Panc1 (cell line): ENCODE results near the gene ZMYM4.

Source experiments
- CTCF ChIP-seq: fragments of 450-650 bp; IDR thresholded peaks from 2 replicates; pipeline ENCODE4 v1.5.1; 2017; ENCODE audit warnings: mild to moderate bottlenecking
- POLR2AphosphoS5 ChIP-seq: IDR thresholded peaks from 2 replicates; pipeline ENCODE4 v1.6.1; 2012; ENCODE audit warnings: mild to moderate bottlenecking, low read depth, low read length, moderate library complexity
- SIN3A ChIP-seq: IDR thresholded peaks from 2 replicates; pipeline ENCODE4 v1.6.1; 2012; ENCODE audit warnings: low read depth, mild to moderate bottlenecking, low read length, moderate library complexity, borderline replicate concordance; ENCODE audit not compliant: insufficient read depth
- TF ChIP-seq, protein P1 (sequence below), 2 experiments: IDR thresholded peaks; 2 replicates each; pipeline ENCODE4 v1.6.1; 2011 to 2012; ENCODE audit warnings: low read depth in 2 of 2, control low read depth in 1 of 2, low read length in 1 of 2, mild to moderate bottlenecking in 1 of 2, moderate library complexity in 1 of 2; ENCODE audit not compliant: insufficient read depth in 1 of 2

- TF ChIP-seq CTCF (no peak), SIN3A (no peak), POLR2AphosphoS5 (no peak)
- TF ChIP-seq, protein P1, sequence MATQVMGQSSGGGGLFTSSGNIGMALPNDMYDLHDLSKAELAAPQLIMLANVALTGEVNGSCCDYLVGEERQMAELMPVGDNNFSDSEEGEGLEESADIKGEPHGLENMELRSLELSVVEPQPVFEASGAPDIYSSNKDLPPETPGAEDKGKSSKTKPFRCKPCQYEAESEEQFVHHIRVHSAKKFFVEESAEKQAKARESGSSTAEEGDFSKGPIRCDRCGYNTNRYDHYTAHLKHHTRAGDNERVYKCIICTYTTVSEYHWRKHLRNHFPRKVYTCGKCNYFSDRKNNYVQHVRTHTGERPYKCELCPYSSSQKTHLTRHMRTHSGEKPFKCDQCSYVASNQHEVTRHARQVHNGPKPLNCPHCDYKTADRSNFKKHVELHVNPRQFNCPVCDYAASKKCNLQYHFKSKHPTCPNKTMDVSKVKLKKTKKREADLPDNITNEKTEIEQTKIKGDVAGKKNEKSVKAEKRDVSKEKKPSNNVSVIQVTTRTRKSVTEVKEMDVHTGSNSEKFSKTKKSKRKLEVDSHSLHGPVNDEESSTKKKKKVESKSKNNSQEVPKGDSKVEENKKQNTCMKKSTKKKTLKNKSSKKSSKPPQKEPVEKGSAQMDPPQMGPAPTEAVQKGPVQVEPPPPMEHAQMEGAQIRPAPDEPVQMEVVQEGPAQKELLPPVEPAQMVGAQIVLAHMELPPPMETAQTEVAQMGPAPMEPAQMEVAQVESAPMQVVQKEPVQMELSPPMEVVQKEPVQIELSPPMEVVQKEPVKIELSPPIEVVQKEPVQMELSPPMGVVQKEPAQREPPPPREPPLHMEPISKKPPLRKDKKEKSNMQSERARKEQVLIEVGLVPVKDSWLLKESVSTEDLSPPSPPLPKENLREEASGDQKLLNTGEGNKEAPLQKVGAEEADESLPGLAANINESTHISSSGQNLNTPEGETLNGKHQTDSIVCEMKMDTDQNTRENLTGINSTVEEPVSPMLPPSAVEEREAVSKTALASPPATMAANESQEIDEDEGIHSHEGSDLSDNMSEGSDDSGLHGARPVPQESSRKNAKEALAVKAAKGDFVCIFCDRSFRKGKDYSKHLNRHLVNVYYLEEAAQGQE (IDR thresholded peaks at IDR 0.05; ENCODE audit: insufficient read depth in 1 of 2, low read depth in 2 of 2, low read length in 1 of 2) = no peak
Measured at GRCh38 chr1:35247256-35247655, 21.3 kb upstream of the ZMYM4 start.
